Effector memory CD4-positive, alpha-beta T cell (primary cell): ENCODE results near the gene KIF1A.

Experiments used
- DNase-seq, 3 donors: peaks; one replicate each; pipeline ENCODE4 v3.0.0-alpha.2; 2020
- H3K27ac ChIP-seq: 2 replicates; pipeline ENCODE4 v1.7.0; 2013; ENCODE audit warnings: mild to moderate bottlenecking, low read length, moderate library complexity; ENCODE audit not compliant: insufficient read depth, poor library complexity, severe bottlenecking
- H3K27me3 ChIP-seq: replicated peaks from 2 replicates; pipeline ENCODE4 v1.7.0; 2013; ENCODE audit warnings: mild to moderate bottlenecking, low read length; ENCODE audit not compliant: insufficient read depth, control insufficient read depth, poor library complexity, severe bottlenecking
- H3K36me3 ChIP-seq: 2 replicates; pipeline ENCODE4 v1.7.0; 2013; ENCODE audit warnings: mild to moderate bottlenecking, low read length, moderate library complexity; ENCODE audit not compliant: control insufficient read depth, insufficient read depth
- H3K4me1 ChIP-seq: 2 replicates; pipeline ENCODE4 v1.7.0; 2013; ENCODE audit warnings: low read length, mild to moderate bottlenecking; ENCODE audit not compliant: control insufficient read depth, insufficient read depth, poor library complexity, severe bottlenecking
- H3K4me3 ChIP-seq: 2 replicates; pipeline ENCODE4 v1.7.0; 2013; ENCODE audit warnings: low read length, low read depth, mild to moderate bottlenecking; ENCODE audit not compliant: insufficient read depth, poor library complexity, severe bottlenecking
- H3K9me3 ChIP-seq: 2 replicates; pipeline ENCODE4 v1.7.0; 2013; ENCODE audit warnings: mild to moderate bottlenecking, low read length, moderate library complexity; ENCODE audit not compliant: control insufficient read depth

Gene KIF1A

GRCh38 chr2:240812301-240812680, 7.7 kb downstream of the KIF1A start:
- no peaks in the 10 kb centered on the region for H3K9me3 ChIP-seq
- H3K27ac ChIP-seq: no peak overlapping the region
- H3K27me3 ChIP-seq: no peaks in the 10 kb centered on the region
- H3K4me1 ChIP-seq: no peaks in the 10 kb centered on the region
- H3K4me3 ChIP-seq: no peak overlapping the region
- no peak for DNase-seq
- H3K36me3 ChIP-seq: no peaks in the 10 kb centered on the region

- H3K27me3 ChIP-seq: no peaks in the 10 kb centered on the region
- no peak overlapping the region for H3K4me3 ChIP-seq
- no peaks in the 10 kb centered on the region for H3K9me3 ChIP-seq
- DNase-seq: no peak
- no peaks in the 10 kb centered on the region for H3K4me1 ChIP-seq
- no peaks in the 10 kb centered on the region for H3K36me3 ChIP-seq
- H3K27ac ChIP-seq: no peak overlapping the region
These were observed 8.4 kb downstream of the KIF1A start for GRCh38 chr2:240811346-240812300.

- no peaks in the 10 kb centered on the region for H3K4me1 ChIP-seq
- H3K4me3 ChIP-seq: no peak overlapping the region
- H3K36me3 ChIP-seq: no peaks in the 10 kb centered on the region
- no peak for DNase-seq
- no peaks in the 10 kb centered on the region for H3K27me3 ChIP-seq
- H3K27ac ChIP-seq: no peak overlapping the region
- no peaks in the 10 kb centered on the region for H3K9me3 ChIP-seq
These were observed 9.4 kb downstream of the KIF1A start for GRCh38 chr2:240810621-240811020.

GRCh38 chr2:240810199-240810598, 9.8 kb downstream of the KIF1A start:
- Histone ChIP-seq H3K36me3 (no peaks in the 10 kb centered on the region), H3K27ac (no peak overlapping the region), H3K4me3 (no peak overlapping the region), H3K27me3 (no peaks in the 10 kb centered on the region), H3K9me3 (no peaks in the 10 kb centered on the region), H3K4me1 (no peaks in the 10 kb centered on the region)
- DNase-seq: no peak

GRCh38 chr2:240809276-240809675, 10.7 kb downstream of the KIF1A start:
- no peak for DNase-seq
- H3K27me3 ChIP-seq: no peaks in the 10 kb centered on the region

GRCh38 chr2:240806459-240806858, 13.6 kb downstream of the KIF1A start:
- Histone ChIP-seq H3K4me1 (no peaks in the 10 kb centered on the region), H3K27ac (no peak overlapping the region), H3K36me3 (no peaks in the 10 kb centered on the region), H3K9me3 (no peaks in the 10 kb centered on the region), H3K4me3 (no peak overlapping the region), H3K27me3 (no peaks in the 10 kb centered on the region)
- no peak for DNase-seq

More at GRCh38 chr2:240809276-240809675, 10.7 kb downstream of the KIF1A start:
- Histone ChIP-seq H3K4me1 (no peaks in the 10 kb centered on the region), H3K4me3 (no peak overlapping the region), H3K36me3 (no peaks in the 10 kb centered on the region), H3K9me3 (no peaks in the 10 kb centered on the region), H3K27ac (no peak overlapping the region)

- DNase-seq: no peak
- no peak overlapping the region for H3K27ac ChIP-seq
- no peaks in the 10 kb centered on the region for H3K36me3 ChIP-seq
- no peaks in the 10 kb centered on the region for H3K9me3 ChIP-seq
- no peaks in the 10 kb centered on the region for H3K4me1 ChIP-seq
- no peak overlapping the region for H3K4me3 ChIP-seq
- H3K27me3 ChIP-seq: no peaks in the 10 kb centered on the region
These were observed 14.0 kb downstream of the KIF1A start for GRCh38 chr2:240806006-240806405.

- Histone ChIP-seq H3K27ac (no peak overlapping the region), H3K27me3 (no peaks in the 10 kb centered on the region), H3K4me1 (no peaks in the 10 kb centered on the region), H3K9me3 (no peaks in the 10 kb centered on the region), H3K36me3 (no peaks in the 10 kb centered on the region), H3K4me3 (no peak overlapping the region)
- DNase-seq: no peak
These were observed 16.8 kb downstream of the KIF1A start for GRCh38 chr2:240803191-240803590.

- H3K4me3 ChIP-seq: no peak overlapping the region
- no peaks in the 10 kb centered on the region for H3K9me3 ChIP-seq
- no peak overlapping the region for H3K27ac ChIP-seq
- no peaks in the 10 kb centered on the region for H3K36me3 ChIP-seq
- H3K27me3 ChIP-seq: no peaks in the 10 kb centered on the region
- no peak for DNase-seq
- no peaks in the 10 kb centered on the region for H3K4me1 ChIP-seq
These were observed 20.8 kb downstream of the KIF1A start for GRCh38 chr2:240799033-240799820.

- H3K27ac ChIP-seq: no peak overlapping the region
- H3K4me1 ChIP-seq: no peaks in the 10 kb centered on the region
- no peak overlapping the region for H3K4me3 ChIP-seq
- no peaks in the 10 kb centered on the region for H3K9me3 ChIP-seq
- H3K27me3 ChIP-seq: peaks cover 2% of the 10 kb centered on the region
- no peaks in the 10 kb centered on the region for H3K36me3 ChIP-seq
- DNase-seq: no peak
These were observed 21.6 kb downstream of the KIF1A start for GRCh38 chr2:240798327-240798905.
